Cardiac muscle cell (in vitro differentiated cells and primary cell): ENCODE data around the gene ANXA4. TPM values are rescaled to one million over a fixed set of nuclear protein-coding genes. Genes with fewer than 3 reads are reported as not detected.

ENCODE experiments used
- DNase-seq, 2 donors: peaks; one replicate each; pipeline versions ENCODE4 v3.0.0 to v3.0.0-alpha.2; 2010 to 2017; ENCODE audit warnings: low read depth in 1 of 2, low spot score in 1 of 2
- H3K27ac ChIP-seq: fragments of 200-600 bp; sonication (generic); 2 replicates; pipeline ENCODE4 v1.5.1; 2016
- H3K27me3 ChIP-seq: fragments of 200-600 bp; sonication (generic); 2 replicates; pipeline ENCODE4 v1.6.0; 2016; ENCODE audit warnings: control low read depth
- H3K36me3 ChIP-seq: fragments of 200-600 bp; sonication (generic); 2 replicates; pipeline ENCODE4 v1.5.1; 2016; ENCODE audit warnings: control low read depth
- H3K4me1 ChIP-seq: fragments of 200-600 bp; sonication (generic); 2 replicates; pipeline ENCODE4 v1.8.1; 2017; ENCODE audit warnings: low read depth, mild to moderate bottlenecking, mixed run types
- H3K4me3 ChIP-seq: fragments of 200-600 bp; sonication (generic); 2 replicates; pipeline ENCODE4 v1.5.1; 2016; ENCODE audit warnings: mild to moderate bottlenecking
- H3K9me3 ChIP-seq: fragments of 200-600 bp; sonication (generic); 2 replicates; pipeline ENCODE4 v1.5.1; 2017; ENCODE audit warnings: low read depth, mild to moderate bottlenecking, control low read depth
- polyA plus RNA-seq: library from polyadenylated mRNA; unstranded; fragments of >200 nt; fragmentation: Nextera tagmentation; extraction: Ambion mirVana; gene quantifications from 2 replicates; pipeline ENCODE4 v1.2.1, GENCODE V29; 2016
- total RNA-seq: library from RNA; depleted of rRNA; stranded (reverse); fragments of >200 nt; gene quantifications from 2 replicates; pipeline ENCODE4 v1.2.3, GENCODE V29; 2016
- TF ChIP-seq, protein P1 (sequence below): IDR thresholded peaks from 2 replicates; pipeline ENCODE4 v1.5.1; 2012; ENCODE audit warnings: low read depth, mild to moderate bottlenecking, low read length

The ANXA4 gene
- total and polyA plus RNA-seq, 2 experiments from 2014 or later, result 18.0 to 27.2 TPM

DNA sequence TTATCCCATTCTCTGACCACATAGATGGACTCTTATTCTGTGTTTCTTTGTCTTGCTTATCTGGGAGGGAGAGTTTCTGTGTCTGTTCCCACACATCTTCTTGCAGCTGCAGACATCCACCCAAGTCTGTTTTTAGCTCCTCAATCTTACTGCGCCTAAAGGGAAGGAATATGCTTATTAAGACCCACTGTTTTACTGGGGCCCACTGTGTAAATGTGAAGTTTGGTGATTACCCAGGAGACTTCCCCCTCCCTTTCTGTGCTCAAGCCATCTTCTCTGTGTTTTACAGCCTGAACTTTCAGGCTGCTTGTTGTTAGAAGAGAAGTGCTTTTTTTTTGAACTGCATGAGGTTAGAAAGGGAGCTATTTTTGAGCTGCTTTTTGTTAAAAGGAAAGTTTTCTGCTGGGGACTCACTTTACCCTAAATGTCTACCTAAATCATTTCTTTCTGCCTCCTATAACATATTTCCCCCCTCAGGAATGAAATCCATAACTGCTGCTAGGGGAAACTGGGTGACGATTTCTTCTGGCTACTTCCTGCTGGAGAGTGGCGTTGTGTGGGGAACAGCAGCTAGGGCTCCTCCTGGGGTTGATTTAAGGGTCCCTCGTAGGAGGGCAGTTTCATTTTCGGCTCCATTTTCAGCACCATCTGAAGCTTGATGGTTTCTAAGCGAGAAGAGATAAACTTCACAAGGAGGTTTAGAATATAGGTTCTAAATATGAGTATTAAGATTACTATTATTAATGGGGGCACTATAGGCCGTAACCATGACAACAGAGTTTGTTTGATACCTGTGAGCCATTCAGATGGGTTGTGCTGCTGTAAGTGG, 48.1 kb downstream of the ANXA4 start:
- Histone ChIP-seq H3K4me1 (peaks cover 23% of the 10 kb centered on the region), H3K27me3 (no peaks in the 10 kb centered on the region), H3K27ac (peak overlapping the region; percentile 86), H3K36me3 (no peaks in the 10 kb centered on the region), H3K4me3 (no peak overlapping the region), H3K9me3 (no peaks in the 10 kb centered on the region)
- TF ChIP-seq, protein P1, sequence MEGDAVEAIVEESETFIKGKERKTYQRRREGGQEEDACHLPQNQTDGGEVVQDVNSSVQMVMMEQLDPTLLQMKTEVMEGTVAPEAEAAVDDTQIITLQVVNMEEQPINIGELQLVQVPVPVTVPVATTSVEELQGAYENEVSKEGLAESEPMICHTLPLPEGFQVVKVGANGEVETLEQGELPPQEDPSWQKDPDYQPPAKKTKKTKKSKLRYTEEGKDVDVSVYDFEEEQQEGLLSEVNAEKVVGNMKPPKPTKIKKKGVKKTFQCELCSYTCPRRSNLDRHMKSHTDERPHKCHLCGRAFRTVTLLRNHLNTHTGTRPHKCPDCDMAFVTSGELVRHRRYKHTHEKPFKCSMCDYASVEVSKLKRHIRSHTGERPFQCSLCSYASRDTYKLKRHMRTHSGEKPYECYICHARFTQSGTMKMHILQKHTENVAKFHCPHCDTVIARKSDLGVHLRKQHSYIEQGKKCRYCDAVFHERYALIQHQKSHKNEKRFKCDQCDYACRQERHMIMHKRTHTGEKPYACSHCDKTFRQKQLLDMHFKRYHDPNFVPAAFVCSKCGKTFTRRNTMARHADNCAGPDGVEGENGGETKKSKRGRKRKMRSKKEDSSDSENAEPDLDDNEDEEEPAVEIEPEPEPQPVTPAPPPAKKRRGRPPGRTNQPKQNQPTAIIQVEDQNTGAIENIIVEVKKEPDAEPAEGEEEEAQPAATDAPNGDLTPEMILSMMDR, result no peak
- peak in 1 of 2 donors; percentile 42 for DNase-seq

DNA sequence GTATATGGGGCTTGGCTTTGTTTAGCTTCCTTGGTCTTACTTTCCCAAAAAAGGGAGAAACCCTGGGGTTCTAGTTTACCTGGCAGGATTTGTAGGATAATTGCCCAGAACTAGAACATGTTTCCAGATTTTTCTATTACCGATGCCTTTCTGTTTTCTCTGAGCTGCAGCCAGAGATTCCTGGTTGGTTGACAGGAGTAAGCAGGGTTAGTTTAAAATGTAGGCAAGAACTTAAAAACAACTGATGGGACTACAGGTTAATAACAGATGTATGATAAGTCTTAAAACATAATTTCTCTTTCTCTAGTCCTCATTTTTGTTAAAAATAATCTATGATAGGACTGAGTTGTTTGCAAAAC, 48.6 kb downstream of the ANXA4 start:
- Histone ChIP-seq H3K4me1 (peaks cover 23% of the 10 kb centered on the region), H3K27me3 (no peaks in the 10 kb centered on the region), H3K4me3 (no peak overlapping the region), H3K9me3 (no peaks in the 10 kb centered on the region), H3K27ac (peak overlapping the region; percentile 86), H3K36me3 (no peaks in the 10 kb centered on the region)
- no peak for DNase-seq
- TF ChIP-seq, protein P1, result no peak

DNA sequence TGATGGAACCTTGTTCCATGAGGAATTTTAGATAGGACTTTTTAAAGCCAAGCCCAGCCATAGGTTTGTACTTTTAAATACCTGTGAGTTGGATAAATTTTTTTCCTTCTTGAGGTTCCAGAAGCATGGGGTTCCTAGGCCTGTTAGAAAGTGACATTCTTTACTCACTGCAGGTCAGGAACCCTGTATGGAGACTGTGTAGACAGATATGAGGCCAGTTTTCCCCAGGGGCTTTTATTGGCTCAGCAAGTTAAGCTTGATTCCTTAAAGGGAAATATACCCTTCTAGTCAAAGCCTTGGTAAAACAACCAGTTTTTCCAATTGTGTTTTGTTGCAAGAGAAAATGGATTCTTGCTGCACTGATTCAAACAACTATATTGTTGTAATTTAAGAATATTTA, 49.1 kb downstream of the ANXA4 start:
- Histone ChIP-seq H3K4me1 (peaks cover 23% of the 10 kb centered on the region), H3K4me3 (no peak overlapping the region), H3K27me3 (no peaks in the 10 kb centered on the region), H3K9me3 (no peaks in the 10 kb centered on the region), H3K36me3 (no peaks in the 10 kb centered on the region), H3K27ac (peak overlapping the region; percentile 86)
- TF ChIP-seq, protein P1, result no peak
- peak in 1 of 2 donors; percentile 61 for DNase-seq

DNA sequence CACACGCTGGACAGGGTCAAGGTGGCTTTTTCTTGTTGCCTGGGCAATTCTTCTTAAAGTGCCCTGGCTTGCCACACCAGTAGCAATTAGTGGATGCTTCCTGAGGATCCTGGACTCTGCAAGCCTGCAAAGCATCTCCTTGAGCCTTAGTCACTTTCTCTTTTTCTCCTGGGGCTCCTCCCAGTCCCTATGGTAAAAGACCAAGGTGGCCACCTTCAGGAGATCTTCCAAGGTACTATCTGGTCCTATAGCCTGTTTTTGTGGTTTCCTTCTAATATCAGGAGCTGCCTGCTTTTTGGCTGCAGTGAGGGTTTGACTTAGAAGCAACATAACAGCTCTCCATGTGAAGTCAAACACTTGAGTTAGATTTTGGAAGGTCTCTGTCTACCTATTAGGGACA, 54.2 kb downstream of the ANXA4 start:
- Histone ChIP-seq H3K36me3 (no peaks in the 10 kb centered on the region), H3K27me3 (no peaks in the 10 kb centered on the region), H3K27ac (no peak overlapping the region), H3K9me3 (no peaks in the 10 kb centered on the region), H3K4me3 (no peak overlapping the region), H3K4me1 (peaks cover 34% of the 10 kb centered on the region)
- TF ChIP-seq, protein P1, result no peak
- no peak for DNase-seq

DNA sequence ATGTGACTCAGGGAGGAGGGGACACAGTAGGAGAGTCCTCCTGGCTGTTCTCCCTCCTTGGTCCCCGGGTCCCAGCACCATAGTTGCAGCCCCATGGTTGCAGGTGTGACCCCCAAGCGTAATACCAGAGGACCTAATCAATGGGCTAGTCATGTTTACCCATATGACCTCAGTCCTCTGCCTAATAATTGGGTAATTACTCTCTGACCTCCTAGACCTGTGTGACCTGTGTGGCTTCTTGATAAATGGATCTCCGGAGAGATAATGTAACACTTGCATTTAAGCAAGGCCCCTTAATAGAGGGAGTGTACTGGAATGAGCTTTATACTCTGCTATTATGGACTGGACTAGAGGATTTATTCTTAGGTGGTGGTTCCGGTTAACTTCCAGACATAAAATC, 55.3 kb downstream of the ANXA4 start:
- Histone ChIP-seq H3K36me3 (no peaks in the 10 kb centered on the region), H3K4me3 (no peak overlapping the region), H3K9me3 (no peaks in the 10 kb centered on the region), H3K27me3 (no peaks in the 10 kb centered on the region), H3K4me1 (peaks cover 31% of the 10 kb centered on the region), H3K27ac (no peak overlapping the region)
- no peak for DNase-seq
- TF ChIP-seq, protein P1, result no peak
